HepG2 (cell line): ENCODE results near the gene CCDC195.

Source experiments
- ZNF143 ChIP-seq: sonication (generic); formaldehyde crosslinking; IDR thresholded peaks from 2 replicates; pipeline ENCODE4 v1.4.0; 2020; ENCODE audit warnings: missing genetic modification reagents
- TF ChIP-seq, protein P1 (sequence below), 2 experiments: IDR thresholded peaks; 2 replicates each; pipeline ENCODE4 v1.6.1; 2011 to 2012; ENCODE audit warnings: low read length in 2 of 2, borderline replicate concordance in 1 of 2, low read depth in 1 of 2, mild to moderate bottlenecking in 1 of 2, moderate library complexity in 1 of 2

DNA sequence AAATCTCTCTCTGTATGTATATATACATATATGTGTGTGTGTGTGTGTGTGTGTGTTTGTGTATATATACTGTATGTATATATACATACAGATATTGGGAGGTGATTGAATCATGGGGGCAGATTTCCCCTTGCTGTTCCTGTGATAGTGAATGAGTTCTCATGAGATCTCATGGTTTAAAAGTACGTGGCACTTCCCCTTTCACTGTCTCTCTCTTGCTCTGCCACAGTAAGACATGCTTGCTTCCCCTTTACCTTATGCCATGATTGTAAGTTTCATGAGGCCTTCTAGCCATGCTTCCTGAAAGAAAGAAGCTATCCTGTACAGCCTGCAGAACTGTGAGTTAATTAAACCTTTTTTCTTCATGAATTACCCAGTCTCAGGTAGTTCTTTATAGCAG lies 18.8 kb upstream of the CCDC195 start:
- TF ChIP-seq ZNF143 (CRISPR knock-in tag), result no peak
- TF ChIP-seq, protein P1, sequence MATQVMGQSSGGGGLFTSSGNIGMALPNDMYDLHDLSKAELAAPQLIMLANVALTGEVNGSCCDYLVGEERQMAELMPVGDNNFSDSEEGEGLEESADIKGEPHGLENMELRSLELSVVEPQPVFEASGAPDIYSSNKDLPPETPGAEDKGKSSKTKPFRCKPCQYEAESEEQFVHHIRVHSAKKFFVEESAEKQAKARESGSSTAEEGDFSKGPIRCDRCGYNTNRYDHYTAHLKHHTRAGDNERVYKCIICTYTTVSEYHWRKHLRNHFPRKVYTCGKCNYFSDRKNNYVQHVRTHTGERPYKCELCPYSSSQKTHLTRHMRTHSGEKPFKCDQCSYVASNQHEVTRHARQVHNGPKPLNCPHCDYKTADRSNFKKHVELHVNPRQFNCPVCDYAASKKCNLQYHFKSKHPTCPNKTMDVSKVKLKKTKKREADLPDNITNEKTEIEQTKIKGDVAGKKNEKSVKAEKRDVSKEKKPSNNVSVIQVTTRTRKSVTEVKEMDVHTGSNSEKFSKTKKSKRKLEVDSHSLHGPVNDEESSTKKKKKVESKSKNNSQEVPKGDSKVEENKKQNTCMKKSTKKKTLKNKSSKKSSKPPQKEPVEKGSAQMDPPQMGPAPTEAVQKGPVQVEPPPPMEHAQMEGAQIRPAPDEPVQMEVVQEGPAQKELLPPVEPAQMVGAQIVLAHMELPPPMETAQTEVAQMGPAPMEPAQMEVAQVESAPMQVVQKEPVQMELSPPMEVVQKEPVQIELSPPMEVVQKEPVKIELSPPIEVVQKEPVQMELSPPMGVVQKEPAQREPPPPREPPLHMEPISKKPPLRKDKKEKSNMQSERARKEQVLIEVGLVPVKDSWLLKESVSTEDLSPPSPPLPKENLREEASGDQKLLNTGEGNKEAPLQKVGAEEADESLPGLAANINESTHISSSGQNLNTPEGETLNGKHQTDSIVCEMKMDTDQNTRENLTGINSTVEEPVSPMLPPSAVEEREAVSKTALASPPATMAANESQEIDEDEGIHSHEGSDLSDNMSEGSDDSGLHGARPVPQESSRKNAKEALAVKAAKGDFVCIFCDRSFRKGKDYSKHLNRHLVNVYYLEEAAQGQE (IDR thresholded peaks at IDR 0.05; ENCODE audit: borderline replicate concordance in 1 of 2, low read depth in 1 of 2, low read length in 2 of 2), result no peak
